B cell (primary cell): ENCODE measurements around the gene PLPPR3. TPM values are rescaled to one million over a fixed set of nuclear protein-coding genes. Genes with fewer than 3 reads are reported as not detected.

Experiments
- ATAC-seq: fragments of 200-7000 bp; cut with Tn5 transposase; one replicate; pipeline ENCODE4 v1.10.0; 2021; ENCODE audit warnings: low read depth, mild to moderate bottlenecking, moderate number of reproducible peaks, moderate library complexity
- CTCF ChIA-PET: fragments of 350-600 bp; sonication (Branson Sonifier 250); formaldehyde crosslinking; loops from one replicate; lab custom pipeline; 2021; ENCODE audit warnings: antibody characterized with exemption, inconsistent platforms; lab: Charles Lee
- POLR2A ChIA-PET: fragments of 350-600 bp; sonication (Branson Sonifier 250); formaldehyde crosslinking; loops from one replicate; lab custom pipeline; 2021; ENCODE audit warnings: antibody characterized with exemption; lab: Charles Lee
- DNase-seq: peaks from one replicate; pipeline ENCODE4 v3.0.0; 2013
- H2AFZ ChIP-seq: 2 replicates; pipeline ENCODE4 v1.6.1; 2012; ENCODE audit warnings: mild to moderate bottlenecking, low read depth, low read length; ENCODE audit not compliant: insufficient read depth, poor library complexity, severe bottlenecking
- H3K27ac ChIP-seq, 2 donors: 1 replicate in 1 of 2; 2 replicates in 1 of 2; pipeline ENCODE4 v1.5.1; 2012 to 2013; ENCODE audit warnings: low read length in 2 of 2, mild to moderate bottlenecking in 2 of 2, moderate library complexity in 1 of 2
- H3K27me3 ChIP-seq, 4 experiments: fragments of 200-600 bp in 1 of 4; sonication (generic) in 1 of 4; replicated peaks in 1 of 4; 1 replicate in 2 of 4; 2 replicates in 2 of 4; pipeline versions ENCODE4 v1.6.1 to v1.7.0; 2013 to 2016; ENCODE audit warnings: low read length in 3 of 4, mild to moderate bottlenecking in 2 of 4, mixed read lengths in 1 of 4, moderate library complexity in 1 of 4; ENCODE audit not compliant: insufficient read depth in 4 of 4, control insufficient read depth in 3 of 4; ENCODE audit errors: control extremely low read depth in 1 of 4
- H3K36me3 ChIP-seq, 2 experiments: replicated peaks in 1 of 2; 1 replicate in 1 of 2; 2 replicates in 1 of 2; pipeline versions ENCODE4 v1.6.1 to v1.7.1; 2013; ENCODE audit warnings: low read length in 1 of 2; ENCODE audit not compliant: insufficient read depth in 2 of 2, control insufficient read depth in 1 of 2; ENCODE audit errors: control extremely low read depth in 1 of 2, extremely low read depth in 1 of 2
- H3K4me1 ChIP-seq, 2 donors: fragments of 200-600 bp in 1 of 2; sonication (generic) in 1 of 2; 1 replicate in 1 of 2; 2 replicates in 1 of 2; pipeline versions ENCODE4 v1.5.1 to v1.6.1; 2013 to 2017; ENCODE audit warnings: low read length in 2 of 2; ENCODE audit not compliant: control insufficient read depth in 2 of 2, insufficient read depth in 2 of 2
- H3K4me2 ChIP-seq: replicated peaks from 2 replicates; pipeline ENCODE3; 2012; ENCODE audit warnings: mild to moderate bottlenecking, low read depth, low read length; ENCODE audit not compliant: poor library complexity, severe bottlenecking
- H3K4me3 ChIP-seq, 5 experiments: fragments of 200-600 bp in 1 of 5; sonication (generic) in 1 of 5; 1 replicate in 3 of 5; 2 replicates in 2 of 5; pipeline versions ENCODE4 v1.5.1 to v1.7.0; 2011 to 2016; ENCODE audit warnings: low read length in 4 of 5, mild to moderate bottlenecking in 4 of 5, low read depth in 2 of 5, control low read depth in 1 of 5, moderate library complexity in 1 of 5; ENCODE audit not compliant: insufficient read depth in 1 of 5; ENCODE audit errors: control extremely low read depth in 1 of 5, extremely low read depth in 1 of 5
- H3K79me2 ChIP-seq: fragments of 200-600 bp; sonication (generic); one replicate; pipeline ENCODE4 v1.6.0; 2016; ENCODE audit warnings: low read length; ENCODE audit not compliant: control insufficient read depth, insufficient read depth
- H3K9ac ChIP-seq: fragments of 200-600 bp; sonication (generic); 2 replicates; pipeline ENCODE4 v1.6.1; 2017; ENCODE audit warnings: mild to moderate bottlenecking, low read length, moderate library complexity
- H3K9me3 ChIP-seq, 3 donors: one replicate each; pipeline versions ENCODE4 v1.6.1 to v1.7.1; 2013; ENCODE audit warnings: low read length in 2 of 3; ENCODE audit not compliant: control insufficient read depth in 2 of 3, insufficient read depth in 1 of 3; ENCODE audit errors: control extremely low read depth in 1 of 3
- H4K20me1 ChIP-seq: 2 replicates; pipeline ENCODE4 v1.6.0; 2012; ENCODE audit warnings: mild to moderate bottlenecking, low read length; ENCODE audit not compliant: insufficient read depth, control insufficient read depth, poor library complexity, severe bottlenecking
- H3K27ac Mint-ChIP-seq: one replicate; pipeline ENCODE4 v1.8.0; 2021; ENCODE audit warnings: mixed read lengths
- H3K27me3 Mint-ChIP-seq: one replicate; pipeline ENCODE4 v1.8.0; 2021; ENCODE audit warnings: mixed read lengths
- H3K4me1 Mint-ChIP-seq: one replicate; pipeline ENCODE4 v1.8.0; 2021; ENCODE audit warnings: mixed read lengths
- H3K4me3 Mint-ChIP-seq: one replicate; pipeline ENCODE4 v1.8.0; 2021; ENCODE audit warnings: mixed read lengths
- H3K9me3 Mint-ChIP-seq: one replicate; pipeline ENCODE4 v1.8.0; 2022; ENCODE audit warnings: mixed read lengths; ENCODE audit not compliant: insufficient read depth
- EZH2 ChIP-seq: IDR thresholded peaks from 2 replicates; pipeline ENCODE4 v1.6.1; 2012; ENCODE audit warnings: borderline replicate concordance, low read depth, mild to moderate bottlenecking, moderate library complexity, low read length; ENCODE audit not compliant: insufficient read depth, poor library complexity, severe bottlenecking
- WGBS: methylation state at CpG from one replicate; pipeline ENCODE4 v1.1.5; 2013; ENCODE audit warnings: missing lambda C conversion rate; ENCODE audit not compliant: insufficient coverage; 5-methylcytosine and 5-hydroxymethylcytosine counted together
- intact Hi-C: fragments of 100-400 bp; cut with micrococcal nuclease; formaldehyde crosslinking; loops from one replicate; pipeline ENCODE4 v1.10.0; 2022
- polyA plus RNA-seq: library from polyadenylated mRNA; depleted of rRNA; stranded (reverse); fragments of >200 nt; gene quantifications from 2 replicates; pipeline ENCODE4 v1.2.3, GENCODE V29; 2012
- total RNA-seq, 2 donors: library from RNA; stranded (reverse); fragments of 120-200 nt in 1 of 2; gene quantifications; 1 replicate in 1 of 2; 2 replicates in 1 of 2; pipeline versions ENCODE4 v1.2.3 to v1.2.4, GENCODE V29; 2013 to 2022
- TF ChIP-seq, protein P1 (sequence below): fragments of 200-600 bp; IDR thresholded peaks from one replicate; pipeline ENCODE4 v1.8.0; 2022; ENCODE audit warnings: antibody characterized with exemption, mild to moderate bottlenecking

The PLPPR3 gene
- total and polyA plus RNA-seq, 2 donors (not counting 1 experiment from before 2014, with no cell fraction given), result not detected

GRCh38 chr19:769616-770015 is 52.1 kb downstream of the PLPPR3 start:
- 90% methylated on average over 2 of the region's 6 CpGs for WGBS
- Histone ChIP-seq H3K4me1 (peaks cover 0 to 3% of the 10 kb centered on the region in 2 donors), H3K27ac (no peak overlapping the region), H3K4me3 (no peak overlapping the region), H3K36me3 (no peaks in the 10 kb centered on the region), H4K20me1 (no peaks in the 10 kb centered on the region), H3K9ac (no peak overlapping the region), H3K27me3 (peaks cover 0 to 24% (median 0%) of the 10 kb centered on the region in 4 experiments), H3K79me2 (no peaks in the 10 kb centered on the region), H2AFZ (no peak overlapping the region), H3K9me3 (no peaks in the 10 kb centered on the region), H3K4me2 (no peak overlapping the region)
- TF ChIP-seq EZH2, result no peak
- TF ChIP-seq, protein P1, sequence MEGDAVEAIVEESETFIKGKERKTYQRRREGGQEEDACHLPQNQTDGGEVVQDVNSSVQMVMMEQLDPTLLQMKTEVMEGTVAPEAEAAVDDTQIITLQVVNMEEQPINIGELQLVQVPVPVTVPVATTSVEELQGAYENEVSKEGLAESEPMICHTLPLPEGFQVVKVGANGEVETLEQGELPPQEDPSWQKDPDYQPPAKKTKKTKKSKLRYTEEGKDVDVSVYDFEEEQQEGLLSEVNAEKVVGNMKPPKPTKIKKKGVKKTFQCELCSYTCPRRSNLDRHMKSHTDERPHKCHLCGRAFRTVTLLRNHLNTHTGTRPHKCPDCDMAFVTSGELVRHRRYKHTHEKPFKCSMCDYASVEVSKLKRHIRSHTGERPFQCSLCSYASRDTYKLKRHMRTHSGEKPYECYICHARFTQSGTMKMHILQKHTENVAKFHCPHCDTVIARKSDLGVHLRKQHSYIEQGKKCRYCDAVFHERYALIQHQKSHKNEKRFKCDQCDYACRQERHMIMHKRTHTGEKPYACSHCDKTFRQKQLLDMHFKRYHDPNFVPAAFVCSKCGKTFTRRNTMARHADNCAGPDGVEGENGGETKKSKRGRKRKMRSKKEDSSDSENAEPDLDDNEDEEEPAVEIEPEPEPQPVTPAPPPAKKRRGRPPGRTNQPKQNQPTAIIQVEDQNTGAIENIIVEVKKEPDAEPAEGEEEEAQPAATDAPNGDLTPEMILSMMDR, result no peak
- ChIA-PET POLR2A (no interaction called here), CTCF (interaction anchor here (0.8 to 2.3 kb wide), 5 partner anchors 94 to 778 kb away, joined by 5 to 14 read pairs (median 5); partner anchors contain the start of gene WDR18)
- H3K4me3 Mint-ChIP-seq, result no peak overlapping the region
- no peak overlapping the region for H3K27ac Mint-ChIP-seq
- H3K9me3 Mint-ChIP-seq, result no peaks in the 10 kb centered on the region
- H3K27me3 Mint-ChIP-seq, result peaks cover 10% of the 10 kb centered on the region
- intact Hi-C loops, result loop anchor here (1.0 to 2.0 kb wide), 2 partner anchors 87 to 215 kb away; partner anchors contain the start of gene WDR18
- H3K4me1 Mint-ChIP-seq, result peaks cover 2% of the 10 kb centered on the region
- ATAC-seq, result no peak
- peak; percentile 33 for DNase-seq

DNA sequence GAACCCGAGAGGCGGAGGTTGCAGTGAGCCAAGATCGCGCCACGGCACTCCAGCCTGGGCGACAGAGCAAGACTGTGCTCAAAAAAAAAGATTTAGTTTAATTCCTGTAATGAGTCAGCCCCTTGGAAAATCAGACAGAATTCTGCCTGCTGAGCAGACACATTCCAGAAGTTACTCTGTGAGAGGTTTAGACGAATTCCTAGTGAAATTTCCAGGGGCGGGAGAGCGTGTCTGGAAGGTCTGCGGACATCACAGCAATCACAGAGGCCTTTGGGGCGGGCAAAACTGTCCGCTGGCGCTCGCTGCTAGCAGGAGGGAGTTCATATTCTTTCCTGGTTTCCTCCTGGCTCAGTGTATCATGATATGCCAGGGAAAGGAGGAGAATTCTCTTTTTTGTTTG is 53.3 kb downstream of the PLPPR3 start:
- H3K4me3 ChIP-seq, result no peak overlapping the region
- no peaks in the 10 kb centered on the region for H3K36me3 ChIP-seq
- no peaks in the 10 kb centered on the region for H3K9me3 Mint-ChIP-seq
- H2AFZ ChIP-seq, result no peak overlapping the region
- no peaks in the 10 kb centered on the region for H3K79me2 ChIP-seq
- intact Hi-C loops, result no loop called here
- POLR2A ChIA-PET, result no interaction called here
- H3K27me3 ChIP-seq, result peaks cover 0 to 31% (median 0%) of the 10 kb centered on the region in 4 experiments
- H3K4me1 Mint-ChIP-seq, result peaks cover 2% of the 10 kb centered on the region
- H3K27me3 Mint-ChIP-seq, result peaks cover 10% of the 10 kb centered on the region
- CTCF ChIA-PET, result interaction anchor here (1.0 to 1.5 kb wide), 2 partner anchors 155 to 216 kb away, joined by 5 read pairs; partner anchors contain the start of gene WDR18
- H3K9ac ChIP-seq, result no peak overlapping the region
- ATAC-seq (no peak), DNase-seq (no peak)
- H3K4me3 Mint-ChIP-seq, result no peak overlapping the region
- H3K9me3 ChIP-seq, result peaks cover 0 to 6% (median 0%) of the 10 kb centered on the region in 3 donors
- TF ChIP-seq, protein P1, result no peak
- TF ChIP-seq EZH2, result no peak
- H3K4me2 ChIP-seq, result no peak overlapping the region
- H3K27ac ChIP-seq, result no peak overlapping the region
- H3K27ac Mint-ChIP-seq, result no peak overlapping the region
- H3K4me1 ChIP-seq, result peaks cover 0 to 3% of the 10 kb centered on the region in 2 donors
- 94% methylated on average over 11 of the region's 14 CpGs for WGBS
- no peaks in the 10 kb centered on the region for H4K20me1 ChIP-seq
